SU-DHL-6 (cell line): Measurements from ENCODE around the gene ZCCHC8.
"Not testable (repeated sequence)": the region's sequence is repeated elsewhere in the genome, so short reads cannot be mapped to it uniquely, and the experiment has no call there.

Source experiments
- CTCF ChIP-seq: fragments of 200-600 bp; sonication (generic); IDR thresholded peaks from one replicate; pipeline ENCODE4 v1.5.1; 2017; ENCODE audit warnings: antibody characterized with exemption, mild to moderate bottlenecking, low read length, moderate library complexity; ENCODE audit not compliant: insufficient read depth, poor library complexity, severe bottlenecking
- EZH2phosphoT487 ChIP-seq: fragments of 200-600 bp; sonication (generic), shearing (Covaris generic); conservative IDR thresholded peaks from 2 replicates; pipeline ENCODE4 v1.6.1; 2018; ENCODE audit warnings: mild to moderate bottlenecking, antibody characterized with exemption, low read length, moderate library complexity, mixed read lengths

GRCh38 chr12:122446390-122446789 is 54.3 kb downstream of the ZCCHC8 start:
- TF ChIP-seq EZH2phosphoT487, CTCF: not testable (repeated sequence)
